GM12874 (cell line): ENCODE results near the gene RRP1.

ENCODE experiments used
- CTCF ChIP-seq: IDR thresholded peaks from 2 replicates; pipeline ENCODE4 v1.5.1; 2011; ENCODE audit warnings: low read depth, mild to moderate bottlenecking, control low read depth, low read length, moderate library complexity; ENCODE audit not compliant: insufficient read depth

The RRP1 gene

GRCh38 chr21:43846430-43846829 is 57.1 kb downstream of the RRP1 start:
- no peak for TF ChIP-seq CTCF

GRCh38 chr21:43847301-43847700 is 57.9 kb downstream of the RRP1 start:
- TF ChIP-seq CTCF, result no peak

- no peak for TF ChIP-seq CTCF
Observed at GRCh38 chr21:43848771-43849170, 59.4 kb downstream of the RRP1 start.

GRCh38 chr21:43849532-43850299 is 60.3 kb downstream of the RRP1 start:
- TF ChIP-seq CTCF, result no peak

GRCh38 chr21:43850728-43851295 is 61.4 kb downstream of the RRP1 start:
- TF ChIP-seq CTCF, result no peak

- no peak for TF ChIP-seq CTCF
Observed at GRCh38 chr21:43851593-43851992, 62.2 kb downstream of the RRP1 start.

- no peak for TF ChIP-seq CTCF
Observed at GRCh38 chr21:43853851-43854772, 64.7 kb downstream of the RRP1 start.
